Chondrocyte (in vitro differentiated cells): ENCODE results near the gene GDPD1. TPM values are rescaled to one million over a fixed set of nuclear protein-coding genes. Genes with fewer than 3 reads are reported as not detected.

Experiments
- DNase-seq: peaks from one replicate; pipeline ENCODE4 v3.0.0; 2021; ENCODE audit warnings: mixed read lengths, low spot score
- H3K27ac Mint-ChIP-seq: one replicate; pipeline ENCODE4 v1.8.0; 2021; ENCODE audit warnings: mild to moderate bottlenecking, moderate library complexity, mixed read lengths; ENCODE audit not compliant: unreplicated experiment
- H3K27me3 Mint-ChIP-seq: 2 replicates; pipeline ENCODE4 v1.8.0; 2021; ENCODE audit warnings: low read depth, mixed read lengths
- H3K36me3 Mint-ChIP-seq: 2 replicates; pipeline ENCODE4 v1.8.0; 2021; ENCODE audit warnings: low read depth, mixed read lengths
- H3K4me1 Mint-ChIP-seq: 2 replicates; pipeline ENCODE4 v1.8.0; 2021; ENCODE audit warnings: low read depth, mild to moderate bottlenecking, mixed read lengths
- H3K4me3 Mint-ChIP-seq: one replicate; pipeline ENCODE4 v1.8.0; 2021; ENCODE audit warnings: mild to moderate bottlenecking, moderate library complexity, mixed read lengths; ENCODE audit not compliant: unreplicated experiment
- H3K9me3 Mint-ChIP-seq: 2 replicates; pipeline ENCODE4 v1.8.0; 2021; ENCODE audit warnings: low read depth, mixed read lengths
- CTCF ChIP-seq: fragments of 200-600 bp; sonication (generic); IDR thresholded peaks from 2 replicates; pipeline ENCODE4 v1.5.0; 2021; ENCODE audit warnings: antibody characterized with exemption, mild to moderate bottlenecking, moderate library complexity
- total RNA-seq: library from RNA; stranded (reverse); gene quantifications from 3 replicates; pipeline ENCODE4 v1.2.1, GENCODE V29; 2021

GDPD1 gene
- total RNA-seq, 1 donor from 2014 or later = 1.9 TPM

GRCh38 chr17:59267776-59268175 lies 47.5 kb downstream of the GDPD1 start:
- no peak for TF ChIP-seq CTCF
- H3K36me3 Mint-ChIP-seq = peaks cover 1% of the 10 kb centered on the region
- DNase-seq = no peak
- H3K4me3 Mint-ChIP-seq = no peak overlapping the region
- H3K4me1 Mint-ChIP-seq = no peaks in the 10 kb centered on the region
- no peaks in the 10 kb centered on the region for H3K27me3 Mint-ChIP-seq
- no peak overlapping the region for H3K27ac Mint-ChIP-seq
- H3K9me3 Mint-ChIP-seq = no peaks in the 10 kb centered on the region

GRCh38 chr17:59275618-59276017 lies 55.3 kb downstream of the GDPD1 start:
- H3K27me3 Mint-ChIP-seq = no peaks in the 10 kb centered on the region
- H3K4me3 Mint-ChIP-seq = no peak overlapping the region
- no peaks in the 10 kb centered on the region for H3K9me3 Mint-ChIP-seq
- no peak overlapping the region for H3K27ac Mint-ChIP-seq
- no peaks in the 10 kb centered on the region for H3K4me1 Mint-ChIP-seq
- peaks cover 3% of the 10 kb centered on the region for H3K36me3 Mint-ChIP-seq
- DNase-seq = no peak
- no peak for TF ChIP-seq CTCF

GRCh38 chr17:59277031-59277430 lies 56.7 kb downstream of the GDPD1 start:
- H3K36me3 Mint-ChIP-seq = peaks cover 3% of the 10 kb centered on the region
- H3K4me3 Mint-ChIP-seq = no peak overlapping the region
- H3K9me3 Mint-ChIP-seq = no peaks in the 10 kb centered on the region
- no peaks in the 10 kb centered on the region for H3K27me3 Mint-ChIP-seq
- H3K4me1 Mint-ChIP-seq = no peaks in the 10 kb centered on the region
- no peak for TF ChIP-seq CTCF
- DNase-seq = no peak
- no peak overlapping the region for H3K27ac Mint-ChIP-seq

GRCh38 chr17:59278406-59278805 lies 58.1 kb downstream of the GDPD1 start:
- Mint-ChIP-seq H3K36me3 (peaks cover 3% of the 10 kb centered on the region), H3K27ac (no peak overlapping the region)
- TF ChIP-seq CTCF = no peak

GRCh38 chr17:59284317-59284716 lies 64.0 kb downstream of the GDPD1 start:
- no peak for DNase-seq
- Mint-ChIP-seq H3K9me3 (no peaks in the 10 kb centered on the region), H3K27me3 (no peaks in the 10 kb centered on the region), H3K4me3 (no peak overlapping the region), H3K27ac (no peak overlapping the region), H3K36me3 (peaks cover 2% of the 10 kb centered on the region), H3K4me1 (peaks cover 4% of the 10 kb centered on the region)
- no peak for TF ChIP-seq CTCF

More at GRCh38 chr17:59278406-59278805, 58.1 kb downstream of the GDPD1 start:
- H3K27me3 Mint-ChIP-seq = no peaks in the 10 kb centered on the region
- H3K4me1 Mint-ChIP-seq = no peaks in the 10 kb centered on the region
- no peaks in the 10 kb centered on the region for H3K9me3 Mint-ChIP-seq
- DNase-seq = no peak
- no peak overlapping the region for H3K4me3 Mint-ChIP-seq
